HG03460 (cell line): ENCODE results near the gene NFIB.

ENCODE experiments used
- ATAC-seq: cut with Tn5 transposase; IDR thresholded peaks from one replicate; pipeline ENCODE4 v1.9.1; 2021; ENCODE audit not compliant: unreplicated experiment

NFIB gene

DNA sequence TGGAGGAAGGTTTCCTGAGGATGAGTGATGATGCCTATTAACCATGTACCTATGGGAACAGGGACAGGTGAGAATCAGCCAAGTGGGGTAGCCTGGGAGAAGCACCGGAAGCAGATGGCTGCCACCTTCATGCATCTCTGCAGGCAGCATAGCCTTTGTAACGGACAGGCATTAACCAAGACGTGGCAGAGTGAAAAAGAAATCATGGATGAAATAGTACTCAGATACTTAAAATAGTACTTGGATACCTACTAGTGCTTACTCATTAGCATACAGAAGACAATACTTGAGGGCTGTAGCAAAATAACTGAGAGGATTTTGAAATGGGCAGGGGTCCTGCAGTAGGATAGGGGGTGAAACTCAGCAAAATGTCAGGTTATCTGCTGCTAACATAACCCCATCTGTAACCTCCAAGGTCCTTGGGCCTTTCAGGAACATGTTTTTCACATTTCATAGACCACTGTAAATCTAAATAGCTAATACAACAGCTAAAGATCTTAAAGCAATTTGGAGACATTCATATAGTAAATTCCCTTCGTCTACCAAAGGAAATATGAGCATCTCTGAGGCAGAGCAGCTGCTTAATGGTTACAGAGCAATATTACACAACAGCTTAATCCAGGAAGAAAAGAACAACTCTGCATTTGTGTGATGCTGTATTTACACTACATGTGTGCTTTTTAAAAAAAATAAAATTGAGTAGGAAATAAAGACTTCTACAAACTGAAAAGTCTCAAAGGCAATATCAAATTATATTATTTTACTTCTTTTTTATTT, 154.3 kb downstream of the NFIB start:
- no peak for ATAC-seq

DNA sequence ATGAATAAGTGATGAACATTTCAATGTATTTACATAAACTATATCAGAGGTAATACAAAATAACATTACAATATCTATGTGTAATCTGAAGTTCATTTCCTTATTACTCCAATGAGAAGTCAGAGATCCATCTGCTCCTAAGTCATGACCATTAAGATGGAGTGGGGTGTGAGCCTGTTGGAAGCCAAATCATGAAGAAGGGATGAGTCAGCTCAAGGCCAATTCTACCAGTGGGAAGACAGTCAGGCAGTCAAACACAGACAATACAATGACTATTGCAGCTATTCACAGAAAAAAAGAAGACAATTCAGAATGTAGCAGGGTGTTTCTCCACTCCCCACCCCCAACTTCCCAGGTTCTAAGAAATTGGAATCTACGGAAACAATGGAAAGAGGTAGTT, 155.0 kb downstream of the NFIB start:
- ATAC-seq: no peak

DNA sequence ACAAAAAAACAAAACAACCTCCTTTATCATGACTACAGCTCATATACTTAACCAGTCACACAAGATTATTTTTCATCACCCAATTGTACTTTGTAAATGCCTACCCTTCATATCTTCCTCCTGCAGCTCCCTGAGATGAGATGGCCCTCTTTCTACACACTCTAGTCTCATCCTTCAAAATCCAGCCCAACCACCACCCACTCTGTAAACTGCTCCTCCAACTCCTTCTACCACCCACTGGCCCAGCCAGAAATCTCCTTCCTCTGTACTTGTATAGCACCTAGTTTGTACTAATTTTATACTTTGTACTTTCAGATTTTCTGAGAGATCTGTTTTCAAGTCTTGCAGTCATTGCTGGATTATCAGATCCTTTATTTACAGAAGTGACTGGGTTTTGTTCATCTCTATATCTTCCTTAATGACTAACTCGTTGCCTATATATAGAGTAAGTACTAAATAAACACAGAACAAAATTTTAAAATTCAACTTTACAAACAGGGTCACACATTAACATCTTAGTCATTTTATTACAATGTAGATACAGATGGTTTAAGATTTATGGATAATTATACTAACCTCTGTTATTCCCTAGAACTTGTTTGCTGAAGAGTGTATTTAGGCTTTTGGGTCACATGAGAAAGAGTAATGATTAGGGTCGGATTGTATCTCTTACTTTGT, 155.7 kb downstream of the NFIB start:
- ATAC-seq: no peak

DNA sequence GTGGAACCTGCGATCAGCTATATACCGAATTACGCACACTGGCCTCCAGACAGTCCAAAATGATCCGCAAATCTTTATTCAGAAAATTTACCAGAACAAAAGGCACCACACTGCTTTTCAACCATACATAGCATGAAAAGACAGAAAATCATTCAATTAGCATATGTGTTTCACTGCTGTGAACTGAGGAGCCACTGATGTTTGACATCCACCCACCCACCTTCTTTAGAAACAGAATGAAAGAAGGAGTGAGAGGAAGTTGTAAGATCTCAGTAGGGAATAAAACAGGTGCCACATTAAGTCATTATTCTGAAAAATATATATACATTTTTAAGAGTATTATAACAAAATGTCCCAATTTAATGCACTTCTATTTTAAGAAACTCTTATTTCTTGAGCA, 156.8 kb downstream of the NFIB start:
- no peak for ATAC-seq

- peak; percentile 98 for ATAC-seq
Observed at GRCh38 chr9:14156046-14156445, 157.9 kb downstream of the NFIB start.

GRCh38 chr9:14155237-14155636, 158.7 kb downstream of the NFIB start:
- no peak for ATAC-seq

DNA sequence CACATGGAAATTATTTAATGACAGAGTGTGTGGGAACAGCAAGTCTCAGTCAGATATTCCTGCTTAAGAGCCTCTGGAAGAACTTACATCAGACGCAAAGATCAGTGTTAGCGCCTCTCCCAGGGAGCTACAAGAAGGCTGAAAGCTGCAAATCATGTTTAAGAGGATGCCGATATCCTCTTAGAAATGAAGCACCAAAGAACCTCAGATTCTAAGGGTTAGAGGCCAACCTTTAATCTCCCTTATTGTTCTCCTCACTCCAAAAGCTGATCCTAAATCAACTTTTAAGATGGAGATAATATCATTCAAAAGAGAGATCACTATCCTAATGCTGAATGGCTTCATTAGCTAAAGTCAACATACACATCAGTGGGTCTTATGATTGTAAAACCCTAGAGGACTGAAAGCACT, 160.6 kb downstream of the NFIB start:
- ATAC-seq: no peak

DNA sequence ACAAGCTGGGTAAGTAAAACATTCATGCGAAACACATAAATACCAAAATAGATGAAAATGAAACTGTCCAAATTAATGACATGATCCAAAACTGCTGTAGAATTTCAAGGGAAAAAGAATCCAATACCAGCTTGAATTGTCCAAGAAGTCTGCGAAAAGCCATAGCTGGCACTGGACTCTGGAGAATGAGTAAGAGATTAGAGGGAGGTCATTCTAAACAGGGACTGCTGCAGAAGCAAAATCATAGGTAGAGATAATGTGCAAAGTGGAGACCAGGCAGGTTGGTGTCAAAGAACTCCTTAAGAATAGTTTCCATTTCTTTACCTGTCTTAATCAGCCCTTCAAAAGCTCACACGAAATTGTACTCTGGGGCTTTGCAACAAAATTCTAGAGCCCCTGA, 162.5 kb downstream of the NFIB start:
- ATAC-seq: no peak

DNA sequence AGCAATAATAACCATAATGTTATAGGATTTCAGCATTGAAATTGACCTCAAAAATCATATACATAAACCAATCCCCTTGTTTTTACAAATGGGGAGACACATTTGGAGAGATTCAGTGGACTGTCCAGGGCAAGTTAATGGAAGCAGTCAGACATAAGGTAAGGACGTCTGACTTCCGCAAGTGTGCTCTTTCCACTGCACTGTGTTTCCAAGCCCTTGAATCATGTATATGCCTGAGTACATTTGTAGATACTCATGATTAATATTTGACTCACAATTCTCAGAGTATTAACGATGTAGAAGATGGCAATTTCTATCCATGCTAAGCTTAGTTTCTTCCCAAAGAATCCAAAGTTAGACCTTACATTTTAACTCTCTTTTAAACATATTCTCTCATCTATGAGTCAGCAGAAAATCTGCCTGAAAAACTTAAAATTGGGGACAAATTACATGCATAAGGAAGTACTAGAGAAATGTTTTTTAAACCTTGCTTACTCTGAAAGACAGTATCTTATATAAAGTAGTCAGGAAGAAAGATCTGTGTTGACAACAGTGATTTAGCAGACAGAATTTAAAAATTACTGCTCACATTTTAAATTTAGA, 165.3 kb downstream of the NFIB start:
- ATAC-seq: no peak

DNA sequence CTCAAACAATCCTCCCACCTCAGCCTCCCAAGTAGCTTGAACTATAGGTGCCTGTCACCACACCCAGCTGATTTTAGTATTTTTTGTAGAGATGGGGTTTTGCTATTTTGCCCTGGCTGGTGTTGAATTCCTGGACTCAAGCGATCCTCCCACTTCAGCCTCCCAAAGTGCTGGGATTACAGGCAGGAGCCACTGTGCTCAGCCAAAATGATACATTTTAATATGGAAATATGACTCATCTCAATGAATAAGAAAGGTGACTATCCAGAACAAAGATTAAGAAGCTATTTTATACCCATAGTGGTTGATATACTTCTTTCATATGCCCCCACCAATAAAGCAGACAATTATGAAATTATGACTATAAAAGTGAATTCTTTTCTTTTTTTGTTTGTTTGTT, 166.2 kb downstream of the NFIB start:
- no peak for ATAC-seq

- ATAC-seq: no peak
Observed at GRCh38 chr9:14146201-14146874, 167.6 kb downstream of the NFIB start.

DNA sequence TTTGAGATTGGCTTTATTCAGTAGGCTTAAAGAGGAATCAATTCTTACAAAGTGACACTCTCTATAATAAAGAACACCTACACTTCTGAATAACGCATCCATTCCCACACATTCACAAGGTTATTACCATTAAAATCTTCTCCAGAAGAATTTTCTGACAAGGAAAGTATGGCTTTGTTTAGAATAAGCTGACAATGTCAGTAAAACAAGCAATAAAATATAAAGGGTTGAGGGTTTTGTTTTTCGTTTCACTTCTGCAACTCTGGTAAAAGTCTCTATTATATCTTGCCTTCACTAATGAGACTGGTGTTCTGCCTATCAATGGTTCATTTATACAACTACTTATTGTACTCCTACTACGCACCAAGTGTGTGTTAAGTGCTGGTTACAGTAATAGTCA, 169.7 kb downstream of the NFIB start:
- no peak for ATAC-seq

DNA sequence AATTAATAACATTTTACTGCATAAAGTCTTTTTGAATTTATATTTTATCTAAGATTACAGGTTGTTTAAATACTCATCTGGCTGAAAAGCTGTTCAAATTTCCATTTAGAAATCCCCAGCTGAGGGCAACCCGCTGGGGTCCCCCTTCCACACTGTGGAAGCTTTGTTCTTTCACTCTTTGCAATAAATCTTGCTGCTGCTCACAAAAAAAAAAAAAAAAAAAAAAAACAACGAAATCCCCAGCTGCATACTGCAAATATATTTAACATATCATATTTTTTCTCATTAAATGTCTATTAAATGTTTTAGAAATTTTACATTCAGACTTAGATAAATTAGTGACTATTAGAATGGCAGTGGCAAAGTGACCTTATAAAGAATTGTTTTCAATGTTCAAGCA, 172.2 kb downstream of the NFIB start:
- no peak for ATAC-seq

DNA sequence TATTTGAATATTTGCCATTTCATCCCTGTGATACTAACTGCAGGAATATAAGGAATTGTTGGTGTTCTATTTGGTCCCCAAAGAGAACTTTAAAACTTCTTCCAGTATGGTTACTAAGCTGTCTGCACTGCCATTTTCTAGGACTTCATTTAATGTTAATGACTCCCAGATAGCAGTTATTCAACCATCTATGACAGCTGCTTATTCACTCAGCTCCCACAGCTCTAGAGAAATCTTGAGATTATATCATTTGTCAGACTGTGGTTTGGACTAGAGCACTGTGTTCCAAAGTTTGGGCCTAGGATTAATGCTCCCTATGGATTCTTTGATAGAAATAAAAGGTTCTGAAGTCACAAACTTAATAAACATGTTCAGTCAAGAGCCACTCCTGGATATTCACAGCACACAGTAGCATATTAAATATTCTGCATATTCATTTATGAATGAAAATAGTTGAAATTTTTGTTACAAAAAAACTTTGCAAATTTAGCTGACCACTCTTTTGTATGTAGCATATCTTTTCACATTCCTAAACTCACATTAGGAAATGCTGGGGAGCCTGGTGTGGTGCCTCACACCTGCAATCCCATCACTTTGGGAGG, 173.7 kb downstream of the NFIB start:
- no peak for ATAC-seq

DNA sequence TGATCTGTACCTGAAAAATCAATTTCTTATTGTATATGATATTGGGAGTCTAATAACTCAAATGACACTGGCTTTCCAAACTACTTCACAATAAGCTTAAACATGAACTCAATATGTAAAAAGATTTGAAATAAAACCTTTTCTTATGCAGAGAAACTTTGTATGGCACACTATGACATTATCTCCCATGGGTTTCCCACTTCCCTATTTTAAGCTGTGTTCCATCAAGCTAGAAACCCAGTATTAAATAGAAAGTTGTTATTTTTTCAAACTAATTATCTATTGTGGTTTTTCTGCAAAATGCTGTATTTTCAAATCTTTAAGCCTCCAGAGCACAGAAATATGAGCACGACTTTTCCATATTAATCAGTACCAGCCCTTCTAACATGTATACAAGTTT, 174.7 kb downstream of the NFIB start:
- no peak for ATAC-seq

DNA sequence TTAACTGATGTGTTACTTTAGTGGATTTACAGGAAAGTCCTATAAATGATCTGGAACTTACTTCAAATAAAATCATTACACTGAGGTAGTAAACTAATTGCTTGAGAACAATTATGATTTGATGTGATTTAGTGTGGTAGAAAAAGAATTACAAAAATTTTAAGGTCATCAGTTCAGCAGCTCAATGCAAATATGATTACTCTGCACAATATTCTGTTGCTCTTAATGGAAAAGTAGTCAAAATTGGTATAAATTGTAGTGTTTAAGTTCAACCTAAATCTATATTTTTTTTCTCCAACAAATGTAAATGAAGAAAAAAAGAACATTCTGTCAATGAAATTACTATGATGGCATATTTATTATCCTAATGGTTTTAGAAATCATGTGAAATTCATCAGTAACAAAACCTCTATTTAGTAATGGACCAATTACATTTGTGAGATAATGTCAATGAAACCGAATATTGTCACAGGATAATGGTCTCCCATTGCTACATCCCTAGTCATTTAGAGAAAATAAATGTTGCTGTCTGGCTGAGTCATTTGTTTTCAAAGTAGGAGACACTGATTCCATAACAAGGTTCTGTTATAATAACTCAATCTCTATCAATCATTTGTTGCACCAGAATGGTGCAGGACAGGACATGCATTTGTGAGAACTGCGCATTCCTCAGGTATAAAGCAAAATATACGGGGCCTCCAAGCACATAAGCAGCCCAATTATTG, 177.1 kb downstream of the NFIB start:
- ATAC-seq: no peak

DNA sequence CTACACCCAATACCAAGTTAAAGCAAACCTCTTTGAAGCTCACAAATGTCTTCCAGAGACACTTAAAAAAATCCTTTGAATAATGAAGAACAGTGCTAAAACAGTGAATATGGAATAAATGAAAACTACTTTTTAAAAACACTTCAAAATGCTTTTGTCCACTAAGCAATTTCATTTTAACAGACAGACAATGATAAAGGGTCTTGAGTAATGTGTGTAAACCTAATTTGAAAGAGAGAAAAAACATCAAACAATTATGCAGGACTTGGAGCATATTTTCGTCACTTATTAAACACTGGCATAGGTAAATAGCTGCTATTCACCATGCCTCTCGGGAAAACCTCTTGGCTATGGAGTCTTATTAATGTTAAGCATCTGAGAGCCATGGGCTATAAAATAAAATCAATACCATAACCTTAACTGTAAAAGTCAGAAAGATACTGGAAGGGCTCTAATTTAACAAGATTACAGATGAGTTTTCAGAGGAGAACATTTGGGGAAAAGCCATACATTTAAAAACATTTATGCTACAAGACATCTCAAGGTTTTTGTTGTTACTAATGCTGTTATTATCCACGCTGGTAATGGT, 177.8 kb downstream of the NFIB start:
- ATAC-seq: no peak

GRCh38 chr9:14135421-14135820, 178.5 kb downstream of the NFIB start:
- no peak for ATAC-seq

DNA sequence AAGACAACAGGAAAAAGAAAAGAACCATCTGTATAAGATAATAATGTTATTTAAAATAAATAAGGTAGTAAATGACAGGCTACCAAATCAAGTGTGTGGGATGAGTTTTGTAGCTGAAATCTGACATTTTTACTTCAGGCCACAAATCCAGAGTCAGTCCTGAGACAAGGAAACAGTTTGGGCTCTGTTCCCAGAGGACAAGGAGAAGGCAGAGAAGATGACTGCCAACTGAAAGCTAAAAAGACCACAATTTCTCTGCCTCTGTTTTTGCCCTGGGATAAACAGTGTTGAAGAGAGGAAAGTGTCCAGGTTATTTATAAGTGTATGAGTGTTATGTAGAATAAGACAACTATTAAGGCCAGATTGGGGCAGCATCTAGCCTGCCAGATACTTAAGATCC, 180.5 kb downstream of the NFIB start:
- no peak for ATAC-seq

DNA sequence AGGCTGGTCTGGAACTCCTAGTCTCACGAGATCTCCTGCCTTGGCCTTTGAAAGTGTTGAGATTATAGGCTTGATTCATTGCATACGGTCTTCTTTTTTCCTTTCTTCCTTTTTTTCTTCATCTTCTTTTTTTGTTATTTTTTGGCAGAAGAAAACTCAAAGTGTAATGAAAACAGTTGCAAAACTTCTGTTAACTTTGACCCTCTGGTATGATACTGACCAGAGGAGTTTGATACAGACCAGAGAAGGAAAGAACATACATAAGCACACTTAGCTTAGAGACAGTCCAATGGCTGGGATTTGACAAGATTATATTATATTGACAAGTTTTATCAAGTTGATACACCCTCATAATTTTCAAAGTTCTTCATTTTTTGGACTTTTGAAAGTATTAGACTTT, 181.2 kb downstream of the NFIB start:
- ATAC-seq: no peak
